Camera-type eye (tissue), 1 donor: ENCODE data around the gene RNF8. TPM values are rescaled to one million over a fixed set of nuclear protein-coding genes. Genes with fewer than 3 reads are reported as not detected.

ENCODE experiments used
- total RNA-seq: library from RNA; depleted of rRNA; stranded (reverse); fragments of >200 nt; gene quantifications from one replicate; pipeline ENCODE4 v1.2.3, GENCODE V29; 2014

Gene RNF8
- total RNA-seq: 45.2 TPM

GRCh38 chr6:37353761-37354525 lies at the start of gene RNF8:
Gene RNF8, plus strand, starts transcription at chr6:37353983. Its CDS starts 182 bp downstream, at chr6:37354165.

GRCh38 chr6:37432916-37433656 lies 79.3 kb downstream of the RNF8 start, which contains the start of gene CMTR1:
Gene CMTR1, plus strand, starts transcription at chr6:37433221. Its CDS starts 2,409 bp downstream, at chr6:37435630.

Other genes with a start within 250 kb of the RNF8 start
- gene PIM1, start 183.8 kb upstream of the RNF8 start, total RNA-seq: 27.2 TPM
- gene TBC1D22B, start 96.2 kb upstream of the RNF8 start, total RNA-seq: 11.7 TPM
- 0.44 TPM for gene TMEM217, start 95.8 kb upstream of the RNF8 start, total RNA-seq
- 57.5 TPM for gene CMTR1, start 79.2 kb downstream of the RNF8 start, total RNA-seq
- 44.3 TPM for gene CCDC167, start 145.9 kb downstream of the RNF8 start, total RNA-seq